ENCODE measurements around the gene GLRX3.
A peak's percentile ranks its signal among the peaks of the same experiment; 100 is the strongest.
"Not testable (repeated sequence)": the region's sequence is repeated elsewhere in the genome, so short reads cannot be mapped to it uniquely, and the experiment has no call there.

The GLRX3 gene

DNA sequence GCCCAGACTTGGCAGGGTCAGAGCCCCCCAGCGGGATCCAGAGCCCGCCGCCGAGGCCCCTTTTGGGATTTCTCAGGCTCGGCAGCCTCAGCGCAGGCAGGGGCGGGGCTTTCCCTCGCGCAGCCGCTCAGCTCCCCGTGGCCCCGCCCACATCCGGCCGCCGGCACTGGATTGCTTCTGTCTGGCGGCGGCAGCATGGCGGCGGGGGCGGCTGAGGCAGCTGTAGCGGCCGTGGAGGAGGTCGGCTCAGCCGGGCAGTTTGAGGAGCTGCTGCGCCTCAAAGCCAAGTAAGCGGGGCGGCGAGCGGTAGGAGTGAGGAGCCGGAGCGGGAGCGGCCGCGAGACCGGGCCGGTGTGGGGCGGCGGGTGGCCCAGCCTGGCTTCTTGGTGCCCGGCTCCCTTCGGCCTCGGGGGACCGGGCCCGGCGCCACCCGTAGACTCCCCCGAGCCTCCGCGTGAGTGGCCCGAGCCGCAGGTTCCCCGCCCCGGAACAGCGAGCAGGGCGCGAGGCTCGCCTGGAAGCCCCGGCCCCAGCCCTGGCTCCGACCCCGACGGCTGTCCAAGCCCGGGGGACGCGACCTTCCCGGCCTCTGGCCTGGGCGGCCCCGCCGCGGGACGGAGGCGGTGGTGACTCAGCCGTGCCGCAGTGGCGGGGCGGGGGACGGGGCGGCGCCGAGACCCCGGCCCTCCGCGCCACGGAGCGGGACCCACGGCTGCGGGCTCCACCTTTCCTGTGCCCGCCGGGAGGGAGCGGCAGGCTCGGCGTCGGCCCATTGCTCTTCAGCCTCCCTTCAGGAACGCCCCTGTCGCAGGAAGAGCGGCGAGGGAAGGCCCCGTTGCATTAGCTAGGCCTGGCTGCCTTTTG is at the start of gene GLRX3:
GLRX3 (plus strand) TSS at position 166 of the 864 bp plus-strand sequence; CDS start at position 196, 30 bp downstream.
- no peak for TF ChIP-seq ZNF274 (IDR thresholded peaks at IDR 0.05; ENCODE audit: low read depth, low read length)

DNA sequence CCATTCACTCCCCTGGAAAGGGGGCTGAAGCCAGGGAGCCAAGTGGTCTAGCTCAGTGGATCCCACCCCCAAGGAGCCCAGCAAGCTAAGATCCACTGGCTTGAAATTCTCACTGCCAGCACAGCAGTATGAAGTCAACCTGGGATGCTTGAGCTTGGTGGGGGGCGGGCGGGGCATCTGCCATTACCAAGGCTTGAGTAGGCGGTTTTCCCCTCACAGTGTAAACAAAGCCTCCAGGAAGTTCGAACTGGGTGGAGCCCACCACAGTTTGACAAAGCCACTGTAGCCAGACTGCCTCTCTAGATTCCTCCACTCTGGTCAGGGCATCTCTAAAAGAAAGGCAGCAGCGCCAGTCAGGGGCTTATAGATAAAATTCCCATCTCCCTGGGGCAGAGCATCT is 45.6 kb upstream of the GLRX3 start:
- H3K4me3 ChIP-seq (ENCODE audit: low read length), result not testable (repeated sequence)

More for the DNA sequence above, at the start of gene GLRX3:
- H3K4me3 ChIP-seq (ENCODE audit: low read length), result peak within 1 kb of the TSS; percentile 70

DNA sequence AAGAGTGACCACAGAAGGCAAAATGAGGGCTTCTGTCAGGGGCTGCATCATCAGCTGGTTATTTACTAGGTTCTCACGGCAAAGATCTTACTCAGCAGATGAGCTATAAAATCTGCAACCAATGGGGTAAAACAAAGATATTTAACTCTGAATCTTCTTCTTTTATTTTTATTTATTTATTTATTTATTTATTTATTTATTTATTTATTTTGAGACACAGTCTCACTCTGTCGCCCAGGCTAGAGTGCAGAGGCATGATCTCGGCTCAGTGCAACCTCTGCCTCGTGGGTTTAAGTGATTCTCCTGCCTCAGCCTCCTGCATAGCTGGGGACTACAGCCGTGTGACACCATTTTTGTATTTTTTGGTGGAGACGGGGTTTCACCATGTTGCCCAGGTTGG is 36.8 kb upstream of the GLRX3 start:
- no peak for TF ChIP-seq ZNF274 (IDR thresholded peaks at IDR 0.05; ENCODE audit: low read depth, low read length)
- H3K4me3 ChIP-seq (ENCODE audit: low read length), result no peak overlapping the region

DNA sequence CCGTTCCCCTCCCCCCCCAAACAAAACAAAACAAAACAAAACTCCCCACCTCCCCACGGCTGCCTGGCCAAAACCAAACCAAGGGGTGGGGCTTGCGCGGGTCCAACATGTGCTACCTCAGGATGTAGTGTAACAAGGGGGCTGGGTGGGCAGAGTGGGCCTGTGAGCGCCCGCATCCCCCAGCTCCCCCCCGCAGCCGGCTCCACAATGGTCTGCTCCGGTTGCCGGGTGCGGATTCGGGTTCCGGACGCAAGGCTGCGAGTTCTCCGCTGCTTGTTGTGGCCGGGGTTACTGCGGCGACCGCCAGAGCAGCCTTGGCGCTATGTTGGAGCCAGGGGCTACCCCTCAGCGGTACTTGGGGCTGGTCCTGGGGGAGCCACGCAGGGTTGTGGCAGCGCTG is 30.5 kb upstream of the GLRX3 start:
- no peak overlapping the region for H3K4me3 ChIP-seq (ENCODE audit: low read length)
- TF ChIP-seq ZNF274 (IDR thresholded peaks at IDR 0.05; ENCODE audit: low read depth, low read length), result no peak

- not testable (repeated sequence) for H3K4me3 ChIP-seq (ENCODE audit: low read length)
Measured at GRCh38 chr10:130108146-130108545, 28.0 kb upstream of the GLRX3 start.

- no peak for TF ChIP-seq ZNF274 (IDR thresholded peaks at IDR 0.05; ENCODE audit: low read depth, low read length)
- peak overlapping the region; percentile 84 for H3K4me3 ChIP-seq (ENCODE audit: low read length)
Measured at GRCh38 chr10:130108934-130109604, 27.1 kb upstream of the GLRX3 start.

GRCh38 chr10:130109796-130110245 is 26.4 kb upstream of the GLRX3 start:
- H3K4me3 ChIP-seq (ENCODE audit: low read length), result peak overlapping the region; percentile 84
- TF ChIP-seq ZNF274 (IDR thresholded peaks at IDR 0.05; ENCODE audit: low read depth, low read length), result no peak

GRCh38 chr10:130110246-130111112 is 25.7 kb upstream of the GLRX3 start, which contains the start of gene C10orf143:
TSS of gene C10orf143 (minus strand) at chr10:130110830. CDS start at chr10:130110772, 58 bp downstream.
- H3K4me3 ChIP-seq (ENCODE audit: low read length), result peak within 1 kb of the TSS; percentile 84
- no peak for TF ChIP-seq ZNF274 (IDR thresholded peaks at IDR 0.05; ENCODE audit: low read depth, low read length)

- peak overlapping the region; percentile 84 for H3K4me3 ChIP-seq (ENCODE audit: low read length)
- no peak for TF ChIP-seq ZNF274 (IDR thresholded peaks at IDR 0.05; ENCODE audit: low read depth, low read length)
Measured at GRCh38 chr10:130111113-130111851, 24.9 kb upstream of the GLRX3 start.

DNA sequence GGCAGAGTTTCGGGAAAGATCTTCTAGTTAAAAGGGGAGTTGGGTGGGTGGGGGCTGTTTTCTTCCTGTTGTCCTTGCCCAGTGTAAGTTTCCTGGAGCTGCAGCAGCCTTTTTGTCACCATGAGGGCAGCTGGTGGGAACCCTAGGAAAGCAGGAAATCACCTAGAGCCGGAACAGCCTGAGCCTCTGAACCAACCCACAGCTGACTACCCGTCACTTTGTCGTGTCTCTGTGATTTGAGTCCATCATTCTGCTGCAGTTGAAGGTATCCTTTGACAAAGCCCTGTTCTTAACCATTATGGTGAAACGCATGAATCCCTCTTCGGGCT is 24.4 kb upstream of the GLRX3 start:
- no peak for TF ChIP-seq ZNF274 (IDR thresholded peaks at IDR 0.05; ENCODE audit: low read depth, low read length)
- H3K4me3 ChIP-seq (ENCODE audit: low read length), result peak overlapping the region; percentile 63

- H3K4me3 ChIP-seq (ENCODE audit: low read length), result no peak overlapping the region
- no peak for TF ChIP-seq ZNF274 (IDR thresholded peaks at IDR 0.05; ENCODE audit: low read depth, low read length)
Measured at GRCh38 chr10:130112821-130113220, 23.4 kb upstream of the GLRX3 start.

GRCh38 chr10:130116942-130117341 is 19.2 kb upstream of the GLRX3 start:
- H3K4me3 ChIP-seq (ENCODE audit: low read length), result not testable (repeated sequence)

GRCh38 chr10:130117535-130117934 is 18.7 kb upstream of the GLRX3 start:
- H3K4me3 ChIP-seq (ENCODE audit: low read length), result not testable (repeated sequence)
